ENCODE measurements around the gene PHKA1. TPM values are rescaled to one million over a fixed set of nuclear protein-coding genes. Genes with fewer than 3 reads are reported as not detected.

The PHKA1 gene
- total and polyA plus RNA-seq, 2 donors, result 2.1 to 14.1 TPM

GRCh38 chrX:72644946-72645345 lies 69.2 kb downstream of the PHKA1 start:
- H3K9me3 ChIP-seq (ENCODE audit: control insufficient read depth in 2 of 2, insufficient read depth in 1 of 2, low read length in 1 of 2), result no peaks in the 10 kb centered on the region
- H3K4me3 ChIP-seq (ENCODE audit: low read length in 2 of 2), result no peak overlapping the region
- H3K36me3 ChIP-seq (ENCODE audit: control insufficient read depth in 2 of 2, insufficient read depth in 2 of 2, low read length in 1 of 2), result no peaks in the 10 kb centered on the region
- no peak overlapping the region for H3K27ac ChIP-seq (ENCODE audit: low read depth in 1 of 2, low read length in 1 of 2)
- no peaks in the 10 kb centered on the region for H3K27me3 ChIP-seq (ENCODE audit: control insufficient read depth in 2 of 2, insufficient read depth in 1 of 2, low read length in 1 of 2)
- 96% methylated on average over 2 of the region's 2 CpGs for WGBS
- no peaks in the 10 kb centered on the region for H3K4me1 ChIP-seq (ENCODE audit: control insufficient read depth in 2 of 2, insufficient read depth in 2 of 2, low read length in 2 of 2)
- DNase-seq (ENCODE audit: low read depth in 6 of 9, low spot score in 9 of 9), result peak in 2 of 9 donors; percentile 0 to 5

GRCh38 chrX:72641611-72642010 lies 72.5 kb downstream of the PHKA1 start:
- H3K27me3 ChIP-seq (ENCODE audit: control insufficient read depth in 2 of 2, insufficient read depth in 1 of 2, low read length in 1 of 2), result no peaks in the 10 kb centered on the region
- H3K36me3 ChIP-seq (ENCODE audit: control insufficient read depth in 2 of 2, insufficient read depth in 2 of 2, low read length in 1 of 2), result no peaks in the 10 kb centered on the region
- DNase-seq (ENCODE audit: low read depth in 6 of 9, low spot score in 9 of 9), result no peak
- no peak overlapping the region for H3K4me3 ChIP-seq (ENCODE audit: low read length in 2 of 2)
- no peaks in the 10 kb centered on the region for H3K9me3 ChIP-seq (ENCODE audit: control insufficient read depth in 2 of 2, insufficient read depth in 1 of 2, low read length in 1 of 2)
- no peak overlapping the region for H3K27ac ChIP-seq (ENCODE audit: low read depth in 1 of 2, low read length in 1 of 2)
- 97% methylated on average over 4 of the region's 4 CpGs for WGBS
- no peaks in the 10 kb centered on the region for H3K4me1 ChIP-seq (ENCODE audit: control insufficient read depth in 2 of 2, insufficient read depth in 2 of 2, low read length in 2 of 2)

- no peak for DNase-seq (ENCODE audit: low read depth in 6 of 9, low spot score in 9 of 9)
- Histone ChIP-seq H3K27me3 (ENCODE audit: control insufficient read depth in 2 of 2, insufficient read depth in 1 of 2, low read length in 1 of 2) (no peaks in the 10 kb centered on the region), H3K4me3 (ENCODE audit: low read length in 2 of 2) (no peak overlapping the region), H3K27ac (ENCODE audit: low read depth in 1 of 2, low read length in 1 of 2) (no peak overlapping the region), H3K4me1 (ENCODE audit: control insufficient read depth in 2 of 2, insufficient read depth in 2 of 2, low read length in 2 of 2) (no peaks in the 10 kb centered on the region), H3K9me3 (ENCODE audit: control insufficient read depth in 2 of 2, insufficient read depth in 1 of 2, low read length in 1 of 2) (no peaks in the 10 kb centered on the region), H3K36me3 (ENCODE audit: control insufficient read depth in 2 of 2, insufficient read depth in 2 of 2, low read length in 1 of 2) (no peaks in the 10 kb centered on the region)
- WGBS, result 98% methylated on average over 1 of the region's 1 CpG
Observed at GRCh38 chrX:72635930-72636329, 78.2 kb downstream of the PHKA1 start.

DNA sequence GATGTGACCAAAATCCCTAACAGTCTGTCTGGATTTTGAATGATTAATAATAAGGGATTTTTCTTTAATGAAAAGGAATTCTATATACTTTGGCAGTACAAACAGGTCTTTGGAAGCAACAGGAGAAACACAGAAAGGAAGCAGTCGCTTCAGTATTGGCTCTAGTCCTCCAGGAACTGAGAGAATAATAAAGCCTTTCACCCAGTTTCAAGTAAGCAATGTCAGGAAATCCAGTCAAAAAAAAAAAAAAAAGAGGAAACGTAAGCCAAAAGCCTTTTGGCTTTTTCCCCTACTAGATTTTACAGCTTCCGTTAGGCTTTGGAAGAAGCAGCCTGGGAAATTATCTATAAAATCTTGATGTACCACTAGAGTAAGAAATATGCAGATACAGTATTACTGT lies 79.8 kb downstream of the PHKA1 start:
- H3K36me3 ChIP-seq (ENCODE audit: control insufficient read depth in 2 of 2, insufficient read depth in 2 of 2, low read length in 1 of 2), result no peaks in the 10 kb centered on the region
- H3K4me3 ChIP-seq (ENCODE audit: low read length in 2 of 2), result no peak overlapping the region
- no peak overlapping the region for H3K27ac ChIP-seq (ENCODE audit: low read depth in 1 of 2, low read length in 1 of 2)
- H3K9me3 ChIP-seq (ENCODE audit: control insufficient read depth in 2 of 2, insufficient read depth in 1 of 2, low read length in 1 of 2), result no peaks in the 10 kb centered on the region
- over 99% methylated on average over 3 of the region's 3 CpGs for WGBS
- H3K4me1 ChIP-seq (ENCODE audit: control insufficient read depth in 2 of 2, insufficient read depth in 2 of 2, low read length in 2 of 2), result no peaks in the 10 kb centered on the region
- no peak for DNase-seq (ENCODE audit: low read depth in 6 of 9, low spot score in 9 of 9)
- H3K27me3 ChIP-seq (ENCODE audit: control insufficient read depth in 2 of 2, insufficient read depth in 1 of 2, low read length in 1 of 2), result no peaks in the 10 kb centered on the region

DNA sequence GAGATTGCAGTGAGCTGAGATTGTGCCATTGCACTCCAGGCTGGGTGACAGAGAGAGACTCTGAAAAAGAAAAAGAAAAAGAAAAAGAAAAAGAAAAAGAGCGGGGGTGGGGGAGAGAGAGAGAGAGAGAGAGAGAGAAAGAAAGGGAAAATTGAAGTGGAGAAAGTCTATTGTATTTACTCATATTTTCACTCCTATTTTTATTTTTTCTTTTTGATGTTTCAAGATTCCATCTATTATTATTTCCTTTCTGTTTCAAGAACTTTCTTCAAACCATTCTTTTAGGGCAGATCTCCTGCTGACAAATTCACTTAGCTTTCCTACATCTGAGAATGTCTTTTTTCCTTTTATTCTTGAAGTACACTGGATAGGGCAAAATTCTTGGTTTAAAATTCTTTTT lies 83.9 kb downstream of the PHKA1 start:
- Histone ChIP-seq H3K36me3 (ENCODE audit: control insufficient read depth in 2 of 2, insufficient read depth in 2 of 2, low read length in 1 of 2) (no peaks in the 10 kb centered on the region), H3K4me3 (ENCODE audit: low read length in 2 of 2) (no peak overlapping the region), H3K27me3 (ENCODE audit: control insufficient read depth in 2 of 2, insufficient read depth in 1 of 2, low read length in 1 of 2) (no peaks in the 10 kb centered on the region), H3K27ac (ENCODE audit: low read depth in 1 of 2, low read length in 1 of 2) (no peak overlapping the region), H3K4me1 (ENCODE audit: control insufficient read depth in 2 of 2, insufficient read depth in 2 of 2, low read length in 2 of 2) (no peaks in the 10 kb centered on the region), H3K9me3 (ENCODE audit: control insufficient read depth in 2 of 2, insufficient read depth in 1 of 2, low read length in 1 of 2) (no peaks in the 10 kb centered on the region)
- no peak for DNase-seq (ENCODE audit: low read depth in 6 of 9, low spot score in 9 of 9)
- 100% methylated on average over 1 of the region's 1 CpG for WGBS

GRCh38 chrX:72624194-72624593 lies 89.9 kb downstream of the PHKA1 start:
- Histone ChIP-seq H3K4me1 (ENCODE audit: control insufficient read depth in 2 of 2, insufficient read depth in 2 of 2, low read length in 2 of 2) (no peaks in the 10 kb centered on the region), H3K27ac (ENCODE audit: low read depth in 1 of 2, low read length in 1 of 2) (no peak overlapping the region), H3K27me3 (ENCODE audit: control insufficient read depth in 2 of 2, insufficient read depth in 1 of 2, low read length in 1 of 2) (no peaks in the 10 kb centered on the region), H3K4me3 (ENCODE audit: low read length in 2 of 2) (no peak overlapping the region), H3K36me3 (ENCODE audit: control insufficient read depth in 2 of 2, insufficient read depth in 2 of 2, low read length in 1 of 2) (no peaks in the 10 kb centered on the region), H3K9me3 (ENCODE audit: control insufficient read depth in 2 of 2, insufficient read depth in 1 of 2, low read length in 1 of 2) (no peaks in the 10 kb centered on the region)
- no peak for DNase-seq (ENCODE audit: low read depth in 6 of 9, low spot score in 9 of 9)

DNA sequence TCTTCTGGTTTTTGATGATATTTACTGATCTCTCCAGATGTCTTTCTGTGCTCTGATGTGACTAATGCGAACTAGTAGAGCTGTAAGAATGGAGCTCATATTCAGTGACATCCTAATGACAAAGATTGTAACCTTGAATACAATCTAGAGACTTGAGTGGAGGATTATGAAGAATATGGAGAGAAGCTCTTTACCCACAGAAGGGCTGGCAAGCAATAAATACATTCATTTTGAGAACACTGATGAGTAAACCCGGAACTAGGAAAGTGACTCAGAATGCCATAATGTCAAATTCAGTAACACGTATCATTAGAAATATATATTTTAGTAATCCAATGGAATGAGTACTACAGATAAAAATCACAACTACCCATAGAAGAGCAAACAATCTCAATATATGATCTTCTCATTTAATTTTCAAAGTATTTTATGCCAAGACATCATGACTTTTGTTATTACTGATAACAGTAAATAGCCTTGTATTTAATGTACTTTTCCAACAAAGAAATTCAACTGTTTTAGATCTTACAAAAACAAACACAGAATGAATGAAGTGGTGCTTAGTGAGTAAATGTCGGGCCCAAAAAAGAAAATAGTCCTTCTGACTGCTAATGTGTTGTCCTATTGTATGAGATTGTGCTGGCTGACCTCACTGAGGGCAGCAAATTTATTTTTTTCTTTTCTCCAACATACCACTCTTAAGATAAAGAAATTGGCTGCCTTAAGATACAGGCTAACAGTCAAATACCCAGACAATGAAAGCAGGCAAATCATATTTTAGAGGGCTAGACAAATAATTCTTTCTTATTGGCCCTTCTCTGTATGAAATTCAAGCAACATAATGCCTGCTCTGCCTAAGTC lies 92.3 kb downstream of the PHKA1 start:
- Histone ChIP-seq H3K4me1 (ENCODE audit: control insufficient read depth in 2 of 2, insufficient read depth in 2 of 2, low read length in 2 of 2) (no peaks in the 10 kb centered on the region), H3K4me3 (ENCODE audit: low read length in 2 of 2) (no peak overlapping the region), H3K27ac (ENCODE audit: low read depth in 1 of 2, low read length in 1 of 2) (no peak overlapping the region), H3K27me3 (ENCODE audit: control insufficient read depth in 2 of 2, insufficient read depth in 1 of 2, low read length in 1 of 2) (no peaks in the 10 kb centered on the region), H3K9me3 (ENCODE audit: control insufficient read depth in 2 of 2, insufficient read depth in 1 of 2, low read length in 1 of 2) (no peaks in the 10 kb centered on the region), H3K36me3 (ENCODE audit: control insufficient read depth in 2 of 2, insufficient read depth in 2 of 2, low read length in 1 of 2) (no peaks in the 10 kb centered on the region)
- WGBS, result 94% methylated on average over 4 of the region's 4 CpGs
- no peak for DNase-seq (ENCODE audit: low read depth in 6 of 9, low spot score in 9 of 9)

- Histone ChIP-seq H3K27me3 (ENCODE audit: control insufficient read depth in 2 of 2, insufficient read depth in 1 of 2, low read length in 1 of 2) (no peaks in the 10 kb centered on the region), H3K9me3 (ENCODE audit: control insufficient read depth in 2 of 2, insufficient read depth in 1 of 2, low read length in 1 of 2) (no peaks in the 10 kb centered on the region), H3K4me1 (ENCODE audit: control insufficient read depth in 2 of 2, insufficient read depth in 2 of 2, low read length in 2 of 2) (no peaks in the 10 kb centered on the region), H3K27ac (ENCODE audit: low read depth in 1 of 2, low read length in 1 of 2) (no peak overlapping the region), H3K4me3 (ENCODE audit: low read length in 2 of 2) (no peak overlapping the region), H3K36me3 (ENCODE audit: control insufficient read depth in 2 of 2, insufficient read depth in 2 of 2, low read length in 1 of 2) (no peaks in the 10 kb centered on the region)
- no peak for DNase-seq (ENCODE audit: low read depth in 6 of 9, low spot score in 9 of 9)
- 74% methylated on average over 1 of the region's 1 CpG for WGBS
Observed at GRCh38 chrX:72621163-72621562, 92.9 kb downstream of the PHKA1 start.

DNA sequence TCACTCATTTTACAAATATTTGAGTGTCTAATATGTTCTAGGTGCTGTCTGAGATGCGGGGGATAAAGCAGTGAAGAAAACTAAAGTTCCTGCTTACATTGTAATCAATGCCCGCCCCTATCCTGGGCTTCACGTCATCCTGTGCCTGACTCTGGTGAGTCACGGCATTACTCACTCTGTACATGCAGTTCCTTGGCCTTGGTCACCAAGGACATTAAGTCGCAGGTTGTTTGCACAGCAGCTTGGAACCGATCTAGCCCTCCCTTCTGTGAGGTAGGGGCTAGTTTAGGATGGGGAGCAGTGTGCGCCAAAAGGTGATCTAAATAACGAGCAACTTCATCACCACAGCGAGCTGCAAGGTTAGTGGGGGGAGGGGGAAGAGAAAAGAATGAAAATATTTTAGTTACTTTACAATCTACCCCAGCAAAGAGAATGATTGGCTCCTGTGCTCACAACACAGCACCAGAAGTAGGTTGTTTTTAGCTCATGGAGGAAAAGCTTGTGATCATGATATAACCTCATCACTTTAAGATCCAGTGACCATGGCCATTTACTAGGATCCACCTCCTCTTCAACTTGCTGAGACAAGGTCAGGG lies 93.5 kb downstream of the PHKA1 start:
- no peak overlapping the region for H3K27ac ChIP-seq (ENCODE audit: low read depth in 1 of 2, low read length in 1 of 2)
- H3K4me3 ChIP-seq (ENCODE audit: low read length in 2 of 2), result no peak overlapping the region
- H3K27me3 ChIP-seq (ENCODE audit: control insufficient read depth in 2 of 2, insufficient read depth in 1 of 2, low read length in 1 of 2), result no peaks in the 10 kb centered on the region
- H3K9me3 ChIP-seq (ENCODE audit: control insufficient read depth in 2 of 2, insufficient read depth in 1 of 2, low read length in 1 of 2), result no peaks in the 10 kb centered on the region
- no peak for DNase-seq (ENCODE audit: low read depth in 6 of 9, low spot score in 9 of 9)
- H3K36me3 ChIP-seq (ENCODE audit: control insufficient read depth in 2 of 2, insufficient read depth in 2 of 2, low read length in 1 of 2), result no peaks in the 10 kb centered on the region
- H3K4me1 ChIP-seq (ENCODE audit: control insufficient read depth in 2 of 2, insufficient read depth in 2 of 2, low read length in 2 of 2), result no peaks in the 10 kb centered on the region
- 98% methylated on average over 9 of the region's 9 CpGs for WGBS

Measured in thymus (tissue), 11 donors.